CD14-positive monocyte (primary cell): Measurements from ENCODE around the gene ZBTB1. TPM values are rescaled to one million over a fixed set of nuclear protein-coding genes. Genes with fewer than 3 reads are reported as not detected.

Experiments
- DNase-seq, 3 donors: peaks; one replicate each; pipeline ENCODE4 v3.0.0-alpha.2; 2011 to 2022
- H2AFZ ChIP-seq: 2 replicates; pipeline ENCODE4 v1.6.0; 2012; ENCODE audit warnings: mild to moderate bottlenecking, low read depth, low read length, inconsistent platforms; ENCODE audit not compliant: insufficient read depth, poor library complexity, severe bottlenecking
- H3K27ac ChIP-seq, 2 donors: 1 replicate in 1 of 2; 2 replicates in 1 of 2; pipeline ENCODE4 v1.5.1; 2012 to 2013; ENCODE audit warnings: low read length in 2 of 2, control low read depth in 1 of 2, inconsistent platforms in 1 of 2, low read depth in 1 of 2, mild to moderate bottlenecking in 1 of 2
- H3K27me3 ChIP-seq, 2 donors: one replicate each; pipeline versions ENCODE4 v1.6.0 to v1.6.1; 2011 to 2013; ENCODE audit warnings: low read length in 2 of 2; ENCODE audit not compliant: control insufficient read depth in 2 of 2, insufficient read depth in 2 of 2
- H3K36me3 ChIP-seq, 2 donors: replicated peaks in 1 of 2; 1 replicate in 1 of 2; 2 replicates in 1 of 2; pipeline versions ENCODE4 v1.5.1 to v1.6.1; 2012 to 2013; ENCODE audit warnings: low read length in 2 of 2, control low read depth in 1 of 2, inconsistent platforms in 1 of 2, mild to moderate bottlenecking in 1 of 2; ENCODE audit not compliant: insufficient read depth in 2 of 2, control insufficient read depth in 1 of 2
- H3K4me1 ChIP-seq, 2 donors: 1 replicate in 1 of 2; 2 replicates in 1 of 2; pipeline versions ENCODE4 v1.5.1 to v1.6.1; 2012 to 2013; ENCODE audit warnings: low read length in 2 of 2, control low read depth in 1 of 2, inconsistent platforms in 1 of 2, mild to moderate bottlenecking in 1 of 2, moderate library complexity in 1 of 2; ENCODE audit not compliant: insufficient read depth in 2 of 2, control insufficient read depth in 1 of 2
- H3K4me2 ChIP-seq: replicated peaks from 2 replicates; pipeline ENCODE3; 2012; ENCODE audit warnings: low read length, moderate library complexity, mild to moderate bottlenecking; ENCODE audit not compliant: poor library complexity, severe bottlenecking; ENCODE audit errors: extremely low read depth
- H3K4me3 ChIP-seq, 3 experiments: fragments of 200-600 bp in 1 of 3; sonication (generic) in 1 of 3; replicated peaks in 1 of 3; 1 replicate in 2 of 3; 2 replicates in 1 of 3; pipeline ENCODE4 v1.5.1; 2011 to 2013; ENCODE audit warnings: low read length in 3 of 3, mild to moderate bottlenecking in 3 of 3, control low read depth in 2 of 3, low read depth in 2 of 3, inconsistent platforms in 1 of 3, moderate library complexity in 1 of 3
- H3K79me2 ChIP-seq: 2 replicates; pipeline ENCODE4 v1.6.0; 2012; ENCODE audit warnings: mild to moderate bottlenecking, control low read depth, inconsistent platforms, low read length, moderate library complexity; ENCODE audit not compliant: insufficient read depth
- H3K9ac ChIP-seq: 2 replicates; pipeline ENCODE4 v1.6.0; 2017; ENCODE audit warnings: low read length, mild to moderate bottlenecking; ENCODE audit not compliant: insufficient read depth, poor library complexity, severe bottlenecking
- H3K9me3 ChIP-seq, 2 donors: replicated peaks in 1 of 2; 1 replicate in 1 of 2; 2 replicates in 1 of 2; pipeline versions ENCODE4 v1.5.1 to v1.6.1; 2012 to 2013; ENCODE audit warnings: low read length in 2 of 2, control low read depth in 1 of 2; ENCODE audit not compliant: control insufficient read depth in 1 of 2, insufficient read depth in 1 of 2
- H4K20me1 ChIP-seq: 2 replicates; pipeline ENCODE4 v1.6.0; 2012; ENCODE audit warnings: mild to moderate bottlenecking, low read length, control low read depth, moderate library complexity; ENCODE audit not compliant: insufficient read depth
- H3K27ac Mint-ChIP-seq, 7 donors: one replicate each; pipeline ENCODE4 v1.8.0; 2020; ENCODE audit warnings: mild to moderate bottlenecking in 7 of 7, mixed read lengths in 7 of 7, moderate library complexity in 6 of 7, inconsistent platforms in 2 of 7
- H3K27me3 Mint-ChIP-seq, 3 donors: one replicate each; pipeline ENCODE4 v1.8.0; 2021 to 2022; ENCODE audit warnings: low read depth in 3 of 3, mild to moderate bottlenecking in 3 of 3, mixed read lengths in 3 of 3, moderate library complexity in 3 of 3, inconsistent platforms in 1 of 3
- H3K36me3 Mint-ChIP-seq, 2 donors: one replicate each; pipeline ENCODE4 v1.8.0; 2020; ENCODE audit warnings: mixed read lengths in 2 of 2, inconsistent platforms in 1 of 2, mild to moderate bottlenecking in 1 of 2
- H3K4me1 Mint-ChIP-seq: one replicate; pipeline ENCODE4 v1.8.0; 2020; ENCODE audit warnings: mild to moderate bottlenecking, mixed read lengths
- H3K4me3 Mint-ChIP-seq, 2 donors: one replicate each; pipeline ENCODE4 v1.8.0; 2020; ENCODE audit warnings: mild to moderate bottlenecking in 2 of 2, mixed read lengths in 2 of 2, moderate library complexity in 1 of 2
- H3K9me3 Mint-ChIP-seq, 7 donors: one replicate each; pipeline ENCODE4 v1.8.0; 2020 to 2022; ENCODE audit warnings: mixed read lengths in 7 of 7, mild to moderate bottlenecking in 6 of 7, moderate library complexity in 6 of 7, inconsistent platforms in 2 of 7
- CTCF ChIP-seq: fragments of 200-600 bp; IDR thresholded peaks from one replicate; pipeline ENCODE4 v1.8.0; 2022; ENCODE audit warnings: antibody characterized with exemption, mild to moderate bottlenecking
- WGBS: methylation state at CpG from one replicate; pipeline ENCODE4 v1.1.5; 2013; ENCODE audit warnings: missing lambda C conversion rate; ENCODE audit not compliant: insufficient coverage; 5-methylcytosine and 5-hydroxymethylcytosine counted together
- intact Hi-C, 2 donors: fragments of 100-400 bp; cut with micrococcal nuclease; formaldehyde crosslinking; loops; one replicate each; pipeline versions ENCODE4 v1.15.0 to v1.15.1; 2023
- polyA plus RNA-seq, 3 donors: library from polyadenylated mRNA; depleted of rRNA in 1 of 3; unstranded in 2 of 3; stranded (reverse) in 1 of 3; fragments of 300-500 nt in 2 of 3; fragments of >200 nt in 1 of 3; fragmentation: Illumina TruSeq in 2 of 3; gene quantifications; 1 replicate in 2 of 3; 2 replicates in 1 of 3; pipeline ENCODE4 v1.2.3, GENCODE V29; 2012 to 2021

Gene ZBTB1
- polyA plus RNA-seq, 3 donors: 27.7 to 45.4 (median 33.4) TPM

- H3K79me2 ChIP-seq: peaks cover 56% of the 10 kb centered on the region
- DNase-seq: no peak
Observed at GRCh38 chr14:64502456-64502855, 2.1 kb upstream of the ZBTB1 start.

DNA sequence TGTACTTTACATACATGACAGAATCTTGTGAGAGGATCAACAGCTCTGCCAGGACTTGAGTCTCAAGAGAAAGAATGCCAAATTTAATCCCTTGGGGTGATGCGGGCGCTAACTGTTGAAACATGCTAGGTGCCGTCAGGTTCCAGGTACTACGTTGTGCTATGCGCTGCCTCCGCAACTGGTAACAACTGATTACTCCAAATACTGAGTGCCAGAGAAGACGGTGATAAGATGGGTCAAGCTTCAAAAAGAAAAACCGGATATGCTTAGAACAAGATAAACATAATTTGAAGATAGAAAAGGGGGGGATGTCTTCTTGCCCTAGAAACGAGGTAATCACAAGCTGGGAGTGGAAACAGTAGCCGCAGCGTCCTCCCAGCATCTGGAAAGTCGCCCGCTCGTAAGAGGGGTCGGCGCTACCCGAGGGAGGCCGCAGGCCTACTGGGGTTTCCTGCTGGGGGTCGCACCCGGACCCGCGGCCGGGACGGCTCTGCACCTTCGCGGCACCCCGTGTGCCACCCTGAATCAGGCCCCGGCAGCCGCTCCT, 1.6 kb upstream of the ZBTB1 start:
- Mint-ChIP-seq H3K27ac (peak overlapping the region; percentile 93 to 99 (median 97)), H3K36me3 (peaks cover 0 to 12% of the 10 kb centered on the region in 2 donors), H3K4me3 (peak overlapping the region; percentile 93 to 96), H3K4me1 (peaks cover 51% of the 10 kb centered on the region), H3K9me3 (no peaks in the 10 kb centered on the region), H3K27me3 (no peaks in the 10 kb centered on the region)
- H3K9ac ChIP-seq: peak overlapping the region; percentile 99
- TF ChIP-seq CTCF: no peak
- H3K36me3 ChIP-seq: no peaks in the 10 kb centered on the region
- peak overlapping the region; percentile 95 for H2AFZ ChIP-seq
- H3K9me3 ChIP-seq: no peaks in the 10 kb centered on the region
- H4K20me1 ChIP-seq: peaks cover 30% of the 10 kb centered on the region
- peaks cover 45 to 60% of the 10 kb centered on the region in 2 donors for H3K4me1 ChIP-seq
- no peaks in the 10 kb centered on the region for H3K27me3 ChIP-seq
- peaks cover 61% of the 10 kb centered on the region for H3K79me2 ChIP-seq
- H3K4me3 ChIP-seq: peak overlapping the region; percentile 49 to 91 (median 87)
- peak overlapping the region; percentile 99 for H3K27ac ChIP-seq
- H3K4me2 ChIP-seq: peak overlapping the region; percentile 91
- peak in 1 of 3 donors; percentile 20 for DNase-seq
- 1% methylated on average over 28 of the region's 29 CpGs for WGBS
- intact Hi-C loops: loop anchor here in 1 of 2 donors (10.0 kb wide), 1 partner anchor 152 kb away; no protein-coding TSS in a partner anchor

More at GRCh38 chr14:64502456-64502855, 2.1 kb upstream of the ZBTB1 start:
- intact Hi-C loops: loop anchor here in 1 of 2 donors (10.0 kb wide), 1 partner anchor 152 kb away; no protein-coding TSS in a partner anchor
- Histone ChIP-seq H3K4me1 (peaks cover 40 to 55% of the 10 kb centered on the region in 2 donors), H3K4me2 (peak overlapping the region; percentile 91), H3K9ac (peak overlapping the region; percentile 99), H3K27me3 (no peaks in the 10 kb centered on the region), H2AFZ (peak overlapping the region; percentile 95), H3K4me3 (peak overlapping the region; percentile 49 to 91 (median 87)), H3K9me3 (no peaks in the 10 kb centered on the region), H3K36me3 (no peaks in the 10 kb centered on the region), H4K20me1 (peaks cover 25% of the 10 kb centered on the region), H3K27ac (peak overlapping the region in 1 of 2 donors; percentile 99)
- Mint-ChIP-seq H3K36me3 (peaks cover 0 to 12% of the 10 kb centered on the region in 2 donors), H3K4me3 (peak overlapping the region; percentile 93 to 96), H3K27ac (peak overlapping the region; percentile 93 to 99 (median 97)), H3K4me1 (peaks cover 46% of the 10 kb centered on the region), H3K9me3 (no peaks in the 10 kb centered on the region), H3K27me3 (no peaks in the 10 kb centered on the region)
- WGBS: 60% methylated on average over 1 of the region's 6 CpGs
- TF ChIP-seq CTCF: no peak
